T-helper 17 cell (primary cell): ENCODE results near the gene KISS1R. TPM values are rescaled to one million over a fixed set of nuclear protein-coding genes. Genes with fewer than 3 reads are reported as not detected.

ENCODE experiments used
- ATAC-seq: fragments of 150-1000 bp; cut with Tn5 transposase; 2 replicates; pipeline ENCODE4 v1.10.0; 2021; ENCODE audit warnings: mild to moderate bottlenecking, moderate library complexity
- DNase-seq, 3 donors: peaks; one replicate each; pipeline versions ENCODE4 v3.0.0 to v3.0.0-alpha.2; 2020 to 2021
- H3K9me3 ChIP-seq: one replicate; pipeline ENCODE4 v1.7.0; 2013; ENCODE audit warnings: low read length, mild to moderate bottlenecking; ENCODE audit not compliant: control insufficient read depth, poor library complexity, severe bottlenecking
- H3K27ac Mint-ChIP-seq: one replicate; pipeline ENCODE4 v1.8.0; 2022; ENCODE audit warnings: mild to moderate bottlenecking, moderate library complexity, mixed read lengths
- H3K27me3 Mint-ChIP-seq: one replicate; pipeline ENCODE4 v1.8.0; 2022; ENCODE audit warnings: mixed read lengths
- H3K36me3 Mint-ChIP-seq: one replicate; pipeline ENCODE4 v1.8.0; 2022; ENCODE audit warnings: low read depth, mixed read lengths
- H3K4me1 Mint-ChIP-seq: one replicate; pipeline ENCODE4 v1.8.0; 2022; ENCODE audit warnings: mild to moderate bottlenecking, mixed read lengths
- H3K4me3 Mint-ChIP-seq: one replicate; pipeline ENCODE4 v1.8.0; 2022; ENCODE audit warnings: mild to moderate bottlenecking, moderate library complexity, mixed read lengths
- total RNA-seq, 4 donors: library from RNA in 2 of 4; stranded (reverse) in 2 of 4; gene quantifications; one replicate each; pipeline ENCODE4 v1.2.3 and lab custom pipeline; 2022 to 2026

Gene KISS1R
- total RNA-seq, 2 donors from 2014 or later = 0.94 to 0.99 TPM

DNA sequence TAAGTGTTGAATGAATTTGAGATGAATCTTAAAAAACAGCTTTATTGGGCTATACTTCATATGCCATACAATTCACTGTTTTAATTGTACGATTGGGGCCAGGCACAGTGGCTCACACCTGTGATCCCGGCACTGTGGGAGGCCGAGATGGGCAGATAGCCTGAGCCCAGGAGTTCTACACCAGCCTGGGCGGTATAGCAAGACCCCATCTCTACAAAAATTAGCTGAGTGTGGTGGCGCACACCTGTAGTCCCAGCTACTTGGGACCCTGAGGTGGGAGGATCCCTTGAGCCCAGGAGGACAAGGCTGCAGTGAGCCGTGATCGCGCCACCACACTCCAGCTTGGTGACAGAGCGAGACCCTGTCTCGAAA, 19.0 kb downstream of the KISS1R start:
- DNase-seq (no peak), ATAC-seq (no peak)
- H3K36me3 Mint-ChIP-seq = peaks cover 4% of the 10 kb centered on the region
- H3K27ac Mint-ChIP-seq = no peak overlapping the region
- H3K27me3 Mint-ChIP-seq = no peaks in the 10 kb centered on the region
- H3K9me3 ChIP-seq = no peaks in the 10 kb centered on the region
- no peak overlapping the region for H3K4me3 Mint-ChIP-seq
- H3K4me1 Mint-ChIP-seq = peaks cover 30% of the 10 kb centered on the region

- peaks cover 32% of the 10 kb centered on the region for H3K4me1 Mint-ChIP-seq
- ATAC-seq (peak; percentile 16), DNase-seq (no peak)
- H3K36me3 Mint-ChIP-seq = peaks cover 4% of the 10 kb centered on the region
- H3K27me3 Mint-ChIP-seq = no peaks in the 10 kb centered on the region
- H3K4me3 Mint-ChIP-seq = no peak overlapping the region
- H3K27ac Mint-ChIP-seq = no peak overlapping the region
- no peaks in the 10 kb centered on the region for H3K9me3 ChIP-seq
Observed at GRCh38 chr19:937259-937694, 20.1 kb downstream of the KISS1R start.

DNA sequence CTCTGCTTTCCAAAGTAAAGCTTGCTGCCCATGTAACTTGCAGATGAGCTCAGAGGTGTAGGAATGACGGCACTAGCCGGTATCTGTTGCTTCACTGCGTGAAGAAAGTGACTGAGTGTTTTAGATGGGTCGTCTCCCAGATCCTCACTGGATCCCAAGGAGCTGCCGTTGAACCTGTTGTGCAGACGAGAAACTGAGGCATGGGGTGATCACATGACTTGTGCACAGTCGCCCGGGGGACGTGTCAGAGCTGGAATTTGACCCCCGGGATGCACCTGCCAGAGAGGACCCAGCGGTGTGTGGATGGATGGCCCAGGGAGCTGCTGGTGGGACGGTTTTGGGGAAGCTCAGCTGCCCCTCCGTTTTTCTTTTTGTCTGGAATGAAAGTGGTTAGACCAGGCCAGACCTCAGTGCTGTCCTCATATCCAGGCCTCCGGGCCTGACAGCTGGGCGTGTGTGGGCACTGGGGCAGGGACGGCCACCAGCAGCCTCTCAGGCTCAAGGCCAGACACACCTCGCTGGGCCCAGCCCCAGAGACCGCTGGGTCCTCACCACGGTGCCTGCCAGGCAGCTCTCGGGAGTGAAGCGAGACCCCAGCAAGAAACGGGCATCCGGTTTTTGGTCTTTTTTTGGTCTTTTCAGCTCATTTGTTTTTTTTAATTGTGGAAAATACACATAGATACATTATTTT, 21.2 kb downstream of the KISS1R start:
- ATAC-seq (no peak), DNase-seq (no peak)
- H3K27me3 Mint-ChIP-seq = no peaks in the 10 kb centered on the region
- no peaks in the 10 kb centered on the region for H3K9me3 ChIP-seq
- H3K27ac Mint-ChIP-seq = no peak overlapping the region
- H3K4me1 Mint-ChIP-seq = peaks cover 26% of the 10 kb centered on the region
- no peak overlapping the region for H3K4me3 Mint-ChIP-seq
- peaks cover 2% of the 10 kb centered on the region for H3K36me3 Mint-ChIP-seq

- no peak for DNase-seq
Observed at GRCh38 chr19:939439-939838, 22.3 kb downstream of the KISS1R start.

GRCh38 chr19:939922-940321, 22.8 kb downstream of the KISS1R start:
- ATAC-seq (no peak), DNase-seq (no peak)
- Mint-ChIP-seq H3K4me3 (peak overlapping the region; percentile 88), H3K36me3 (peaks cover 2% of the 10 kb centered on the region), H3K4me1 (peaks cover 23% of the 10 kb centered on the region), H3K27ac (peak overlapping the region; percentile 84), H3K27me3 (no peaks in the 10 kb centered on the region)
- no peaks in the 10 kb centered on the region for H3K9me3 ChIP-seq

More at GRCh38 chr19:939439-939838, 22.3 kb downstream of the KISS1R start:
- H3K4me3 Mint-ChIP-seq = peak overlapping the region; percentile 43
- H3K27me3 Mint-ChIP-seq = no peaks in the 10 kb centered on the region
- no peak for ATAC-seq
- H3K4me1 Mint-ChIP-seq = peaks cover 23% of the 10 kb centered on the region
- peaks cover 2% of the 10 kb centered on the region for H3K36me3 Mint-ChIP-seq
- H3K9me3 ChIP-seq = no peaks in the 10 kb centered on the region
- H3K27ac Mint-ChIP-seq = peak overlapping the region; percentile 84

DNA sequence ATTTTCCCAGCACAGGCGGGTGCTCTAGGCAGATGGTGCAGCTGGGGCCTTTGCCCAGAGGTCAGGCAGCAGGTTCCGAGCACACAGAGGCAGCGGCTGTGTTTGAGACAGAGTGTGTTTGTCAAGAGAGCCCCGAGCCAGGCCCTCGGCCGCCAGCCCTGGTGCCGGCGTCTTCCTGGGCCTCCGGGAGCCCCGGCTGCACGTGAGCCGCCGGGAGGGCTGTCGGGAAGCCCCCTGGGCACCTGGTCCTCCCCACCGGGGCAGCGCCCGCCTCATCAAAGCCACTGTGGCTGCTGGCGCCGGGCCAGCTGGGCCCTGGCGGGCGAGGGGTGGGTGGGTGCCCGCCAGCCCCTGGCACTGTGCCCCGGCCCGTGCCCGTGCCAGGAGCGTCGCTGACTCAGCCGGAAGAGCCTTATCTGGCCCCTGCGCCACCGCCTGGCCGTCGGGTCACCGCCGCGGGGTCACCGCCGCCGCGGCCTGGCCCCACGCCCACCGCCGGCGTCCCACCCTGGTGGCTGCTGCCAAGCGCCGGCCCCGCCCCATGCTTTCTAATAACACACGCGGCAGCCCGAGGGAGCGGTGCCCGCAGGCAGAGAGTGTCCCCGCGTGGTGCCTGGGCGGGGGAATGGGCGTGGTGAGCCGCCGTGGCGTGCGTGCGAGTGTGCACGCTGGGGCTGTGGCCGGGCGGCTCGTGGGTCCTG, 23.6 kb downstream of the KISS1R start:
- DNase-seq = peak; percentile 64 to 78 (median 73)
- no peak overlapping the region for H3K27ac Mint-ChIP-seq

DNA sequence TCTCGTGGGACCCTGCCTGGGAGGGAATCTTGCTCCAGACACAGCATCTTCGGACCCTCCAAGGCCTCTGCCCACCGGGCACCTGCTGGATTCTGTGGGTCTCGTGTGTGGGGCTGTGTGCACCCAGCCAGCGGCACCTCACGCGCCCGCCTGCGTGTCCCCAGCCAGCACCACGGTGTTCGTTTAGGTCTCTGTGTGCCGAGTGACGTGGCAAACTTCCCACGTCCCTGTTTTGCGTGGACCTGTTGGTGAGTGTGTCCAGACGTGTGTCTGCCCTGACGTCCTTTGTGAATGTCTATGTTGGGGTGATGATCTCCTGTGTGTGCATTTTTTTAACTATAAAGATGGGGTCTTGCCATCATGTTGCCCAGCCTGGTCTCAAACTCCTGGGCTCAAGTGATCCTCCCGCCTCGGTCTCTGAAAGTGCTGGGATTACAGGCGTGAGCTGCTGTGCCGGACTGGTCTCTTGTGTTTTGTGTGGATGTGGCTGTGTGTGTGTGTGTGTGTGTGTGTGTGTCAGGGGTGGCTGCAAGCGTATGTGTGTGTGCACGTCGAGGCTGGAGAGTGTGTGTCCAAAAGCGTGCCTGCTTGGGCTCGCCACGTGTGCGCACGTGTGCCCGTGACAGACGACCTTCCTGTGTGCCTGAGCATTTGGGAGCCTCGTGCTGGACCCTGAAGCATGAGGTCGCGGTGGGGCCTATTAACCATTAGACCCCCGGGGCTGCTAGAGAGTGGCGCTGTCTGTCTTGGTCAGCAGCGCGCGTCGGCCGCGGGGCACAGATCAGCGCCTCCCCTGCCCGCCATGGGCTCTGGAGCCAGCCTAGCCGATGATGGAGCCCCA, 24.4 kb downstream of the KISS1R start:
- H3K36me3 Mint-ChIP-seq = peaks cover 2% of the 10 kb centered on the region
- DNase-seq = no peak
- peak; percentile 5 for ATAC-seq
- peak overlapping the region; percentile 60 for H3K27ac Mint-ChIP-seq
- H3K4me3 Mint-ChIP-seq = peak overlapping the region; percentile 82
- H3K27me3 Mint-ChIP-seq = no peaks in the 10 kb centered on the region
- peaks cover 23% of the 10 kb centered on the region for H3K4me1 Mint-ChIP-seq
- no peaks in the 10 kb centered on the region for H3K9me3 ChIP-seq

More for the DNA sequence above, 23.6 kb downstream of the KISS1R start:
- ATAC-seq = peak; percentile 80
- Mint-ChIP-seq H3K4me1 (peaks cover 23% of the 10 kb centered on the region), H3K4me3 (peak overlapping the region; percentile 88), H3K36me3 (peaks cover 2% of the 10 kb centered on the region), H3K27me3 (no peaks in the 10 kb centered on the region)
- no peaks in the 10 kb centered on the region for H3K9me3 ChIP-seq

DNA sequence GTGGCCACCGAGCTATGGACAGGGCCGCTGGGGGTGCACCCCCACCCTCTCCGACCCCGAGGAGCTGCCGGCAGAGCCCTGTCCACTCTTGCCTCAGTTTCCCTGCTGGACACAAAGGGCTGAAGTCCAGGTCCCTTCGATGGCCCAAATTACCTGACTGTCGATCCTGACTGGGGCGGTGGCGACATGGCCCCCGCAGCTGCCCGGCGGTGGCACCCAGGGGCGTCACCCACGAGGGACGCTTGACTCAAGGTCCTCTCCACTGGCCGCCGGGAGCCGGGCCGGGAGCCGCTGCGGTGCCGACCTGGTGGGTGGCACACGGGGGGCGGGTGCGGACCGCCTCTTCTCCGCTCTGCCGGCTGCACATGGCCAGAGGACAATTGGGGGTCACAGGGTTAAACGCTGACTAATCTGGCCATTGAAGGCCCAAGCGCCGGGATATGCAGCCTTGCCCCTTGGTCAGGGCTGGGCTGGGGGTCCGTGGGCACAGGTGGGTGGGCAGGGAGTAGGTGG, 25.1 kb downstream of the KISS1R start:
- H3K27ac Mint-ChIP-seq = peak overlapping the region; percentile 60
- H3K4me1 Mint-ChIP-seq = peaks cover 20% of the 10 kb centered on the region
- peaks cover 2% of the 10 kb centered on the region for H3K36me3 Mint-ChIP-seq
- ATAC-seq = no peak
- H3K27me3 Mint-ChIP-seq = no peaks in the 10 kb centered on the region
- H3K9me3 ChIP-seq = no peaks in the 10 kb centered on the region
- no peak for DNase-seq
- H3K4me3 Mint-ChIP-seq = no peak overlapping the region

- Mint-ChIP-seq H3K27ac (no peak overlapping the region), H3K4me3 (no peak overlapping the region), H3K4me1 (peaks cover 17% of the 10 kb centered on the region), H3K36me3 (no peaks in the 10 kb centered on the region), H3K27me3 (no peaks in the 10 kb centered on the region)
- DNase-seq (no peak), ATAC-seq (no peak)
- H3K9me3 ChIP-seq = no peaks in the 10 kb centered on the region
Observed at GRCh38 chr19:943551-944170, 26.5 kb downstream of the KISS1R start.

DNA sequence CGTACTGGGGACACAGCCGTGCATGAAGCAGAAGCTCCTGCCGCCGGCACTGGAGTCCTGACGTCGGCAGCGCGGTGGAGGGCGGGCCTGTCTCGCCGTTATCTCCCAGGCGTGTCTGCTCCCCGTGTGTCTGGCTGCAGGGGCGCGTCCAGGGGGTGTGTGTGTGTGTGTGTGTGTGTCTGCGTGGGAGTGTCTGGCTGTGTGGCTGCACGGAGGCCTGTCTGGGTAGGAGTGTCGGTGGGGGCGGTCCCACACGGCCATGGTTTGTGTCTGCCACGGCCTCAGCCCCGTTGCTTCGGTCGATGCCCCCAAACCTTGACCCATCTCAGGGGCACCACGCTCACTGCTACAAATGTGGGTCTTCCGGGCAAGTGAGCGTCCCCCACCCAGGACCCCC, 27.0 kb downstream of the KISS1R start:
- H3K36me3 Mint-ChIP-seq = no peaks in the 10 kb centered on the region
- no peaks in the 10 kb centered on the region for H3K27me3 Mint-ChIP-seq

GRCh38 chr19:944663-945241, 27.6 kb downstream of the KISS1R start:
- no peaks in the 10 kb centered on the region for H3K27me3 Mint-ChIP-seq
- H3K36me3 Mint-ChIP-seq = no peaks in the 10 kb centered on the region
- no peak overlapping the region for H3K4me3 Mint-ChIP-seq
- H3K9me3 ChIP-seq = no peaks in the 10 kb centered on the region
- ATAC-seq (no peak), DNase-seq (no peak)
- no peak overlapping the region for H3K27ac Mint-ChIP-seq
- peaks cover 15% of the 10 kb centered on the region for H3K4me1 Mint-ChIP-seq

More for the DNA sequence above, 27.0 kb downstream of the KISS1R start:
- ATAC-seq (no peak), DNase-seq (no peak)
- Mint-ChIP-seq H3K4me1 (peaks cover 17% of the 10 kb centered on the region), H3K27ac (no peak overlapping the region), H3K4me3 (no peak overlapping the region)
- H3K9me3 ChIP-seq = no peaks in the 10 kb centered on the region

DNA sequence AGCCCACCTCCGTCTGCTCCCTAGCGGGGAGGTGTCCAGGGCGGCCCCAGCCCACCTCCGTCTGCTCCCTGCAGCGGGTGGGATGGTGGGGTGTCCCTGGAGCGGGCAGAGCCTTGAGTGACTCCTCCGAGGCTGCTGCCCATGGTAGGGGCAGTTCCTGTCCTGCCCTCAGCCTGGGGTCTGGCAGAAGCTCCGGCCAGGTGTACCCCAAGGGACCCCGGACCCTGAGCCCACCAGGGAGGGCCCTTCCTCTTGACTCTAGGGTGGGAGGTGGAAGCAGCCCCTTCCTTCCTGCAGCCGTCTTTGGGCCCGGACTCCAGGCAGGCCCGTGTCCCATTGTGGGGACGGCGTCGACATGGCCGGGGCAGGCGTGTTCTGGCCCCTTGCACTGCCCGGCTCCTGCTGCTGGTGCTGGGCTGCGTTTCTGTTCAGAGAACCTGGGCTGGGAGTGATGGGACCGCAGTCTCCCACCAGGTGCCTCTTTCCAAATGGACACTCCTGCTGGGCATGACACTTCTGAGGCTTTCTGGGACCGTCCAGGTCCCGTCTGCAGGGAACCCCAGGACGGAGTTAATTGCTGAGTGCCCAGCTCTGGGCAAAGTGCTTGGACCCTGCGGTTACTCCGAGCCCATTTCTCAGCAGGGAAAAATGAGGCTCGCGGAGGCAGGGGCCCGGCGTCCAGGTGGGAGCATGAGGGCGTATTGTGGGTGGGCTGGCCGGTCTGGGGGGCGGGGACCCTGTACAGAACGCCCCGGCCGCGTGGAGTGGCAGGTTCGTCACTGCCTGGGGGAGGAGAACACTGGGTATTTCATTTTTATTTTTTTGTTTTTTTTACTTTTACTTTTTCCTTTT, 28.5 kb downstream of the KISS1R start:
- Mint-ChIP-seq H3K27ac (no peak overlapping the region), H3K36me3 (no peaks in the 10 kb centered on the region), H3K27me3 (no peaks in the 10 kb centered on the region), H3K4me3 (no peak overlapping the region), H3K4me1 (peaks cover 7% of the 10 kb centered on the region)
- H3K9me3 ChIP-seq = no peaks in the 10 kb centered on the region
- DNase-seq (no peak), ATAC-seq (no peak)
